HG03175 (cell line): Measurements from ENCODE around the gene KLRG1.

Experiments used
- ATAC-seq: cut with Tn5 transposase; IDR thresholded peaks from one replicate; pipeline ENCODE4 v1.9.1; 2021; ENCODE audit warnings: mild to moderate bottlenecking, moderate library complexity; ENCODE audit not compliant: unreplicated experiment

KLRG1 gene

DNA sequence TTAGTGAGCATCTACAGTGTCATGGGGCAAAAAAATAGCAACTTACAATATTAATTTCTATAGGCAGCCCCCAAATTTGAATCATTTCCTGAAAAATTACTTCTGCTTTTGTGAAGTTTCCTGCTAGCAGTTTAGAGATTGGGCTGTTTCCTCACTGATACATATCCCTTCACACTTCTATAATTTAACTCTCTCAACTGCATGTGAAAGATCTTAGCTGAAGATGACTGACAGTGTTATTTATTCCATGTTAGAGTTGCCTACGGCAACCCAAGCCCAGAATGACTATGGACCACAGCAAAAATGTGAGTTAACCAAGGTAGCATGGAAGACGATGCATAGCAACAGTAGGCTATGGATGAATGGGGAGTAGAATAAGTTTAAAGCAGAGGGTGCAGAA, at the start of gene KLRG1:
Gene KLRG1 (plus strand): TSS at position 134 of the 400 bp plus-strand sequence. CDS start 90 bp downstream, at position 224.
- ATAC-seq: no peak

GRCh38 chr12:8941691-8942478, 47.5 kb upstream of the KLRG1 start:
- ATAC-seq: no peak

- ATAC-seq: no peak
These were observed 45.7 kb upstream of the KLRG1 start for GRCh38 chr12:8943565-8944186.

DNA sequence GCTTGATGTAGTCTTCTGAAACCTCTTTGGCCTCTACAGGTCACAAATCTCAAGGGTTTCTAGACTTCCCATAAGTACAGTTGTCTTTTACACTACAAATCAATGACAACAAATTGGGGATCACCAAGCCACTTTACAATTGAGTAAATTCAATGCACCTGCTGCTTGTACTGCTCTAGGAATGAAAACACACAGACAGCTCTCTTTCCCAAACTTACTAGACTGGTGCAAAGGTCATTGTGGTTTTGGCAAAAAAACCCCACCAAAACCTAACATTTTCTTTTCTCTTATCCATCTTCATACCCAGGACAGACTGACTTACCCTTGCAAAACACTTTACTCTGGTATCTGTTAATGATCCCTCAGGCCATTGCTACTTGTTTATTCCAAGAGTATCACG, 42.6 kb upstream of the KLRG1 start:
- no peak for ATAC-seq

DNA sequence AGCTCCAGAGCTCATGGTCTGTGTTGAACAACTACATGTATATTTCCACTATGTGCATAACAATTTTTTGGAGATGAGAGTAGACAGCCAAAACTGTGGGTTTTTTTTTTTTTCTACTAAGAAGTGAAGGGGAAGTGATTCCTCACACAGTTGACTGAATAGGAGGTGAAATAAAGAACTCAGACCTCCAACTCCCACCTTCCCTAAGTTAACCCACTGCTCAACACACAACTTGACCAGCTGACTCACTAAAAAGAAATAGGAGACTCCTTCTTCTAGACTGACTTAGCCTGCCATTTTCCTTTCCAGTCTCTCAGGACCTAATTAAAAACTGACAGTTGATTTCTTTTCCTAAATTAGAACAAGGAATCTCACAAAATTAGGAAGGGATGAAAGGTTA, 41.6 kb upstream of the KLRG1 start:
- no peak for ATAC-seq

DNA sequence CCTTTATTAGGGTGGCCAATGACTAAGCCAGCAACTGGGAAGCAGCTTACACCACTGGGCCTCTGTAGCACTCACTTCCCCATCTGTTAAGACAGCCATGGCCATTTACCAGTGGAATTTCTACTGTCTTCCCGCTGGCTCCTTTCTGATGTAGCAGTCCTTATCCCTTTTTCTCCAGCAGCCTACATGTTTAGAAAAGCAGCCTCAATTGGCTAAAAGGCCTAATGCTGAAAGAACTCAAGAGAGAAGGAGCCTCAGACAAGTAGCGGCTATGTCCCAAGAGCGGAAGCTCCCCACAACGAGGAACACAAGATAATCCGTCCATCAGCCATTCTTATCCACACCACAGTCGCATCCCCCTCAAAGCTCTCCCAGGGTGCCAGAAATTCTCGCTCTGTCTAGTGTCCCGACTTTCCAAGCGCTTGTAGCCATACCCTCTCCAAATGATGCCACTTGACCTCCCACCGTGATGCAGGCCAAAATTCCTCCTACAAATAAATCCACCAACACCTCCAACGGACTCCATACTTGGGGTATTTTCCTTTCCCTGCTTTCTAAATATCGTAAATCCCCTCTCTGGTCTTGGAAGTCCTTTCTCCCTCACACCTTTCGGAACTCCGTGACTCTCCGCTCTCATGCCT, 40.5 kb upstream of the KLRG1 start:
- ATAC-seq: no peak

GRCh38 chr12:8949342-8950220, 39.8 kb upstream of the KLRG1 start, which contains the start of gene M6PR:
TSS of gene M6PR (minus strand) at chr12:8949645. CDS start at chr12:8946404, 3,241 bp downstream.
- peak; percentile 85 for ATAC-seq

DNA sequence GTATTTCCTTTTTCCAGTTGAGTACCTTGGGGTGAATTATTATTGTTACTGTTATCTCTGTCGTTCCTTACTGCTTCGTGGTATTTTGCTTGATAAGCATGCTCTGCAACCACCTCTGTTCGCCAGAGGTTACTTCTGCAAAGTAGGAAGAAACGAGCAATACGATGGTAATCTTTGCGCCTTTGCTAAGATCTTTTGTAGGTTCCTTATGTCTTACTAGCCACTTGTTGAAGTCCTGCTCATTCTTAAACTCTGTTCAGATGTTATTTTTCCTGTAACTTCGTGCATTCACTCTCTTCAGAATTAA, 39.2 kb upstream of the KLRG1 start:
- ATAC-seq: peak; percentile 16

DNA sequence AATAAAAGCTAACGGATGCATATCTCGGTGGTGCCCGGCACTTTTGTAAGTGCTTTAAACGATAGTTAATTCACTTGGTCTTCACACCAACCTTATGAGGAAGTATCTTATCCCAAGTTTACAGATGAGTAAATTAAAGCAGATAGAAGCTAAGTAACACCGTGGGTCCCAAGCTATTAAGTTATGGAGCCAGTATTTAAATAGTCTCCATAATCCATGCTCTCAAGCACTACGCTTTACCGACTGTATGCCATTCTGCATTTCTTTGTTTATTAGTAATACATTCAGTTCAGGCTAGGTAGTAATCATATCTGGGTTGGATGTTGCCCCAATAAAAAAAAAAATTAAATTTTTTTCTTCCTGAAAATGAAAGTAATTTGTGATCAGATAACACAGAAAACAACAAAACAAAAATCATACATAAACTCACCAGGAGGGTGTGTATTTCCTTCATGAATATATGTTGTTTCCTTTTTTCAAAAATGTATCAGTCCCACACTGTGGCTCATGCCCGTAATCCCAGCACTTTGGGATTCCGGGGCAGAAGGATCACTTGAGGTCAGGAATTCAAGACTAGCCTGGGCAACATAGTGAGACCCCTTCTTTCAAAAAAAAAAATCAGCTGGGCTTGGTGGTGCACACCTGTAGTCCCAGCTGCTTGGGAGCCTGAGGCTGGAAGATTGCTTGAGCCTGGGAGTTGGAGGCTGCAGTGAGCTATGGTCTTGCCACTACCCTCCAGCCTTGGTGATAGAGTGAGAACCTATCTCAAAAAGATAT, 38.5 kb upstream of the KLRG1 start:
- no peak for ATAC-seq

GRCh38 chr12:8951744-8952143, 37.6 kb upstream of the KLRG1 start:
- ATAC-seq: no peak

DNA sequence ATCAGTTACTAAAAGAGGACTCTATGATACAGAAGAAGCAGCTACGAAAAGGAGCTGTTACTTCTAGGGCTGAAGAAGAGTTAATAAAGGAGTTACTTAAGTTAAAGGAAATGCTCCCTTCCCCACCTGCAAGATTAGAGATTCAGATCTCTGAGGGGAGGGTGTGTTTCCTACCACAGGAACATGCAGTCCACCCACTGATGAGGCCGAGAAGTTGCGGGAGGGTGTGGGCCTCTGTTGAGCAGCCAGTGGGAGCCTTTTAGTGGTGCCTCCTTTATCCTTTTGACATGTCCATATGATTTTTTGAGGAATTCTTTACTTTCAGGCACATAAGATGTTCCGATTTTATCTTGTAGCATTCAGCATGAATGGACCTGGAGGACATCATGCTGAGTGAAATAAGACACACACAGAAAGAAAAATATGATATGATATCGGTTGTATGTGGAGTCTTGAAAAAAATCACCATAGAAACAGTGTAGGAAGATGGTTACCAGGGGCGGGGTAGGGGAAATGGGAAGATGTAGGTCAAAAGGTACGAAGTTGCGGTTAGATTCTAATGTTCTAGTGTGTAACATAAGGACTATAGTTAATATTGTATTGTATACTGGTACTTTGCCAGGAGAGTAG, 35.5 kb upstream of the KLRG1 start:
- ATAC-seq: no peak

DNA sequence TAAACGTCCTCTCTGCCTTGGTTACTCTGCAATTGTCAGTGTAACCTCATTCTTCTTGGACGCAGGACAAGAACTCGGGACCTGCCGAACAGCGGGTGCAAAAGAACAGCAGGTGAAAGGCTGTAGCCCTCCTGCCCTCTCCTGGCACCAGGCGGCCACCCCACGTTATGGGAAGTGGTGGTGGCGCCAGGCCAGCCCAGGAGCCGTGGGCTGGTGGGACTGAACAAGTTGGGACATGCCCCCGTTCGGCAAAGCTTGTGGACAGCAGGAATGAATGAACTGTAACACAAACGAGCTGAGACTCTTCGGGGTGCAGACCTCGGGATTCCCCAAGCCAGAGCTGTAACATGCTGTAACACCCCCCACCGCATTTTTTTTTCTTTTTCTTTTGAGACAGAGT, 33.3 kb upstream of the KLRG1 start:
- ATAC-seq: no peak

- ATAC-seq: no peak
These were observed 32.6 kb upstream of the KLRG1 start for GRCh38 chr12:8956772-8957171.

DNA sequence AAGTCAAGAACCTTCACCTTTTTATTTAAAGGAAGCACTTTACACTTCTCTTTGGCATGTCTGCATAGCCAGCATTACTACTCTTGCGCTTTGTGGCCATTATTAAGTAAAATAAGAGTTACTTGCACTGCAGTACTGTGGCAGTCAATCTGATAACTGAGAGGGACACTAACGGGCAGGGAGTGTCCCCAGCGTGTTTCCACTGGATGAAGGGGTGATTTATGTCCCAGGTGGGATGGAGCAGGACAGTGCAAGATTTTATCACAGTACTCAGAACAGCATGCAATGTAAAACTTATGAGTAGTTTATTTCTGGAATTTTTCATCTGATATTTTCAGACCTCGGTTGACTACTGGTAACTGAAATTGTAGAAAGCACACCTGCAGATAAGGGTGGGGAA, 31.8 kb upstream of the KLRG1 start:
- ATAC-seq: no peak

DNA sequence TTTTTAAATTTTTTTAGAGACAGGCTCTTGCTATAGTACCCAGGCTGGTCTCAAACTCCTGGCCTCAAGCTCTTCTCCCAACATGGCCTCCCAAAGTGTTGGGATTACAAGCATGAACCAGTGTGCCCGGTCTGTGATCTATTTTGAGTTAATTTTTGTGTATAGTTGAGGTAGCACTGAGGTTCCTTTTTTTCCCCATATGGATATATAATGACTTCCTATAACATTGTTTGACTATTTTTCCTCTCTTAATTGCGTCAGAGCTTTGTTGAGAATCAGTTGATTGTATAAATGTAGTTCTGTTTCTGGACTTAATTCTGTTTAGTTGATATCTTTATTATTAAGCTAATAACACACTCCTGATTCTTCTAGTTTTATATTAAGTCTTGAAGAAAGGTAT, 31.3 kb upstream of the KLRG1 start:
- no peak for ATAC-seq

- ATAC-seq: no peak
These were observed 29.2 kb upstream of the KLRG1 start for GRCh38 chr12:8960176-8960575.

DNA sequence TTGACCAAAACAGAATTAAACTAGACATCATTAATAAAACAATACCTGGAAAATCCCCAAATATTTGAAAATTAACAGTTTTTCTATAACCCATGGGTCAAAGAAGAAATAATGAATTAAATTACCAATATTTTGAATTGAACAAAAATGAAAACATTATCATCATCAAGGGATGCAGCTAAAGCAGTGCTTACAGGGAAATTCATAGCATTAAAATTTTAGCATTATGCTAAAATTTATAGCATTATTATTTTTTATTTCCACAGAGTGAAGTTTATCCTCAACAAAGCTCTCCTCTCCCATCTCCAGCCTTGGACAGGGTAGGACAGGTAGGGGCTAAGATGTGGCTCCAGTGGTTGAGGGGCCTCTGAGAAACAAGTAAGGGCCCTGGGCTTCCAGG, 20.6 kb upstream of the KLRG1 start:
- no peak for ATAC-seq

DNA sequence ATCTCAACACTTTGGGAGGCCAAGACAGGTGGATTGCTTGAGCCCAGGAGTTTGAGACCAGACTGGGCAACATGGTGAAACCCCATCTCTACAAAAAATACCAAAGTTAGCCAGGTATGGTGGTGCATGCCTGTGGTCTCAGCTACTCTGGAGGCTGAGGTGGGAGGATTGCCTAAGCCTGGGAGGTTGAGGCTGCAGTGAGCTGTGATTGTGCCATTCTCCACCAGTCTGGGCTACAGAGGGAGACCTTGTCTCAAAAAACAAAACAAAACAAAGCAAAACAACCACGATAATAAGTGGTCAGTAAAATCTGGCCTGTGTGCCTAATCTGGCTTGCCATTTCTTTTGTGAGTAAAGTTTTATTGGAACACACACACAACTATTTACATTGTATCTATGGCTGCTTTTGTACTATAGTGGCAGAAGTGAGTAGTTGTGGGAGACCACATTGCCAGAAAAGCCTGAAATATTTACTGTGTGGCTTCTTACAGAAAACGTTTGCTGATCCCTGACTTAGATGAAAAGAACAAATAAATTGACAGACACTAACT, 19.4 kb upstream of the KLRG1 start:
- no peak for ATAC-seq

- ATAC-seq: no peak
These were observed 18.9 kb upstream of the KLRG1 start for GRCh38 chr12:8970432-8970831.

- no peak for ATAC-seq
These were observed 9.2 kb upstream of the KLRG1 start for GRCh38 chr12:8980137-8980536.
